GM18526 (cell line): Measurements from ENCODE around the gene SLC44A1.

Experiments used
- POLR2A ChIP-seq: IDR thresholded peaks from 3 replicates; pipeline ENCODE4 v1.6.1; 2011; ENCODE audit not compliant: insufficient read length; ENCODE audit errors: extremely low read depth

SLC44A1 gene

GRCh38 chr9:105282870-105283621 is 38.6 kb downstream of the SLC44A1 start:
- TF ChIP-seq POLR2A, result no peak

- no peak for TF ChIP-seq POLR2A
These were observed 39.3 kb downstream of the SLC44A1 start for GRCh38 chr9:105283795-105284194.

- TF ChIP-seq POLR2A, result no peak
These were observed 40.0 kb downstream of the SLC44A1 start for GRCh38 chr9:105284463-105284862.

- no peak for TF ChIP-seq POLR2A
These were observed 41.6 kb downstream of the SLC44A1 start for GRCh38 chr9:105286098-105286497.

GRCh38 chr9:105289305-105289704 is 44.9 kb downstream of the SLC44A1 start:
- TF ChIP-seq POLR2A, result no peak

GRCh38 chr9:105290418-105290817 is 46.0 kb downstream of the SLC44A1 start:
- TF ChIP-seq POLR2A, result no peak

- TF ChIP-seq POLR2A, result no peak
These were observed 46.5 kb downstream of the SLC44A1 start for GRCh38 chr9:105290954-105291353.

- TF ChIP-seq POLR2A, result no peak
These were observed 47.0 kb downstream of the SLC44A1 start for GRCh38 chr9:105291422-105291859.

GRCh38 chr9:105291938-105292337 is 47.5 kb downstream of the SLC44A1 start:
- no peak for TF ChIP-seq POLR2A

GRCh38 chr9:105293408-105293807 is 49.0 kb downstream of the SLC44A1 start:
- no peak for TF ChIP-seq POLR2A

GRCh38 chr9:105295201-105295550 is 50.7 kb downstream of the SLC44A1 start:
- no peak for TF ChIP-seq POLR2A

- no peak for TF ChIP-seq POLR2A
These were observed 51.5 kb downstream of the SLC44A1 start for GRCh38 chr9:105295986-105296385.

GRCh38 chr9:105296445-105296844 is 52.0 kb downstream of the SLC44A1 start:
- TF ChIP-seq POLR2A, result no peak

GRCh38 chr9:105296877-105297287 is 52.4 kb downstream of the SLC44A1 start:
- no peak for TF ChIP-seq POLR2A

GRCh38 chr9:105297442-105298075 is 53.1 kb downstream of the SLC44A1 start:
- TF ChIP-seq POLR2A, result no peak

GRCh38 chr9:105299190-105299854 is 54.9 kb downstream of the SLC44A1 start:
- no peak for TF ChIP-seq POLR2A
